ENCODE data around the gene GSN. TPM values are rescaled to one million over a fixed set of nuclear protein-coding genes. Genes with fewer than 3 reads are reported as not detected.
A peak's percentile ranks its signal among the peaks of the same experiment; 100 is the strongest.

Gene GSN
- polyA plus RNA-seq, 5 donors, result 40.8 to 67.9 (median 49.2) TPM

DNA sequence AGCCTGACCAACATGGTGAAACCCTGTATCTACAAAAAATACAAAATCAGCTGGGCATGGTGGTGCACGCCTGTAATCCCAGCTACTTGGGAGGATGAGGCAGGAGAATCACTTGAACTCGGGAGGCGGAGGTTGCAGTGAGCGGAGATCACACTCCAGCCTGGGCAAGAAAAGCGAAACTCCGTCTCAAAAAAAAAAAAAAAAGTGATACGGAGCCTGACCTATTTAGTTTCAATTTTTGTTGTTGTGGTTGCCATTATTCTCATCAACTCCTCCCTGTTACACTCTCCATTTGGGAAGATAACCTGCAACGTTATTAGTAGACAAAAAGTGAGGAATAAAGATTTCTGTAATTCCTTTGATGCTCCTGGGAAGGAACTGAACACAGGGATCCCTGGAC, 100.8 kb downstream of the GSN start:
- DNase-seq, result no peak

GRCh38 chr9:121369595-121370265, 101.8 kb downstream of the GSN start, which contains the start of gene STOM:
Gene STOM (minus strand): TSS chr9:121370250. CDS start chr9:121370187, 63 bp downstream.
- peak in 1 of 2 donors; percentile 76 for DNase-seq

DNA sequence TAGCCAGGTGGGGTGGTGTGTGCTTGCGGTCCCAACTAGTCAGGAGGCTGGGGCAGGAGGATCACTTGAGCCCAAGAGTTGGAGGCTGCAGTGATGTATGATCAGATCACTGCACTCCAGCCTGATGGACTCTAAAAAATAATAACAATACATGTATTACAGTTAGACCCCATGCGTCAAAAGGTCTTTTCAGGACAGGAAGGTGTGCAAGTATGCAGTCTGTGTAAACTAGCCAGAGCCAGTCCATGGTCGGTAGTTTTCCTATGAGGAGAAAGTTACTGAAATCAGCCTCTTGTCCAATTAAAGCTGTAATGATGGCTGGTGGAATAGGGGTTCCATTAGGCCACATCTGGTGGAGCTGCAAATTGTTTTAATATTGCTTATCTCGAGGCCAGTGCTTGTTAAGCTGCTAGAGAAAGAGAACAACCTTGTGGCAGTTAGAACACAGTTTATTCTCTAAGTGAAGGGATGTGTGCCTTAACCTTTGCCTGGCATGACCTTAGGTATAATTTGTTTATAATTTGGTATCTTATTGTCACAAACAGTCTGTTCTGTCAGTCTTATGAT, 103.6 kb downstream of the GSN start:
- peak; percentile 62 to 82 for DNase-seq

GRCh38 chr9:121372239-121373010, 104.5 kb downstream of the GSN start:
- DNase-seq, result no peak

DNA sequence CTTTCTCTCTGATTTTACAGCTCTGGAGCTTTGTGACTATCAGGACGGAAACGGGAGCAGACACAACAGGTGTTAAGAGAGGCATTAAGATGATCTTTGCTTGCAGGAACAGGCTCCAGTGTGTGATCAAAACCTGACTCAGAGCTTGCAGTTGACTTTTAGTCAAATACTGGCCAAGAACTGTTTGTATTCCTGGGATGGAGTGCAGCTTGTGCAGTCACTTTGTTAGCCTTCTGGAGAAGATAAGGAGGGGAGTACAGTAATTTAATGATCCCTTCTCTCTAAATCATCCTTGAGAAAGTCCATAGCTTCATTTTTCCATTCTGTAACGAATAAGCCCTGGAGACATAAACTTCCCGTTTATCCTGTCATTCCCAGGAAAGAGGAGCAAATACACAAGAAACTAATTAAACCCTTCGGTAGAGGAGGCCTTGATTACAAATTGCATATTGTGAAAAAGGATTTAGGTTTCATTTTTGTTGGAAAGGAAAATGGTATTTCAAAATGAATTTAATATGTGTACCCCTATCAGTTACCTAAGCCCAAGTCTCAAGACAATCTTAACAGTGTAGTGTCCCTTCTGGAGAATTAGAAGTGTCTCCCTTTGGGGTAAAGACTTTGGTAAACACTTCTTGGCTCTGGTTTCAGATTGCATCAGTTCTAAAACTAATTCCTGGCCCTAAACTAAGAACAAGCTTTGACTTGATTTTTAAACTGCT, 105.2 kb downstream of the GSN start:
- DNase-seq, result no peak

GRCh38 chr9:121376214-121376830, 108.4 kb downstream of the GSN start:
- DNase-seq, result no peak

GRCh38 chr9:121380846-121381245, 112.9 kb downstream of the GSN start:
- no peak for DNase-seq

Other genes with a start within 250 kb of the GSN start
- 10 to 100 TPM; 54.6 to 96.0 (median 80.6) TPM for gene C5, start 217.9 kb upstream of the GSN start, polyA plus RNA-seq (ENCODE audit: insufficient read depth in 1 of 5, insufficient read length in 5 of 5, low replicate concordance in 1 of 5)
- gene CNTRL, start 193.2 kb upstream of the GSN start, polyA plus RNA-seq (ENCODE audit: insufficient read depth in 1 of 5, insufficient read length in 5 of 5, low replicate concordance in 1 of 5), result 10 to 100 TPM; 36.2 to 66.5 (median 59.7) TPM
- gene RAB14, start 66.3 kb upstream of the GSN start, polyA plus RNA-seq (ENCODE audit: insufficient read depth in 1 of 5, insufficient read length in 5 of 5, low replicate concordance in 1 of 5), result 10 to 100 TPM; 76.2 to 95.6 (median 87.0) TPM
- 100 to 1,000 TPM in 3 of 5 donors, 10 to 100 TPM in 2; 97.4 to 131 (median 108) TPM for gene STOM, start 102.1 kb downstream of the GSN start, polyA plus RNA-seq (ENCODE audit: insufficient read depth in 1 of 5, insufficient read length in 5 of 5, low replicate concordance in 1 of 5)
- 1 to 10 TPM; 6.8 to 9.5 (median 7.6) TPM for gene GGTA1, start 231.7 kb downstream of the GSN start, polyA plus RNA-seq (ENCODE audit: insufficient read depth in 1 of 5, insufficient read length in 5 of 5, low replicate concordance in 1 of 5)